ENCODE measurements around the gene CEP63. TPM values are rescaled to one million over a fixed set of nuclear protein-coding genes. Genes with fewer than 3 reads are reported as not detected.
"Not testable (repeated sequence)": the region's sequence is repeated elsewhere in the genome, so short reads cannot be mapped to it uniquely, and the experiment has no call there.

CEP63 gene
- total and polyA plus RNA-seq, 2 experiments from 2014 or later: 15.1 to 53.9 TPM

- not testable (repeated sequence) for H3K4me3 ChIP-seq; H3K79me2 ChIP-seq (replicated peaks; ENCODE audit: insufficient read depth); DNase-seq (ENCODE audit: low spot score); H3K27ac ChIP-seq (ENCODE audit: low read depth); H3F3A ChIP-seq (replicated peaks; ENCODE audit: low read depth); H2AFZ ChIP-seq; H3K9me3 Mint-ChIP-seq; H3K4me1 ChIP-seq (ENCODE audit: insufficient read depth); H3K4me3 Mint-ChIP-seq; ATAC-seq; H3K27ac Mint-ChIP-seq; H3K9me2 ChIP-seq (ENCODE audit: insufficient read depth); H3K27me3 ChIP-seq (ENCODE audit: insufficient read depth); H4K20me1 ChIP-seq (replicated peaks; ENCODE audit: insufficient read depth); H3K27me3 Mint-ChIP-seq (ENCODE audit: insufficient read depth, low read depth, poor library complexity); H3K36me3 ChIP-seq (ENCODE audit: insufficient read depth); H3K4me1 Mint-ChIP-seq; H3K4me2 ChIP-seq; H3K36me3 Mint-ChIP-seq (ENCODE audit: low read depth)
Measured at GRCh38 chr3:134594986-134595385, 109.1 kb downstream of the CEP63 start.

- Mint-ChIP-seq H3K4me3 (no peak overlapping the region), H3K27ac (no peak overlapping the region), H3K9me3 (no peaks in the 10 kb centered on the region), H3K36me3 (ENCODE audit: low read depth) (no peaks in the 10 kb centered on the region), H3K4me1 (peaks cover 6% of the 10 kb centered on the region; the same call in 2 of the 3 replicates), H3K27me3 (ENCODE audit: insufficient read depth, low read depth, poor library complexity) (peaks cover 8% of the 10 kb centered on the region)
- DNase-seq (ENCODE audit: low spot score) (no peak), ATAC-seq (no peak)
- no peaks in the 10 kb centered on the region for H3K79me2 ChIP-seq (replicated peaks; ENCODE audit: insufficient read depth)
- H4K20me1 ChIP-seq (replicated peaks; ENCODE audit: insufficient read depth): no peaks in the 10 kb centered on the region
- H3K4me1 ChIP-seq (ENCODE audit: insufficient read depth): 0 out of 2 replicates have a peak, but pooled peaks cover 2% of the 10 kb centered on the region
- H3K4me3 ChIP-seq: no peak overlapping the region
- no peak overlapping the region for H3K27ac ChIP-seq (ENCODE audit: low read depth)
- H3K27me3 ChIP-seq (ENCODE audit: insufficient read depth): no peaks in the 10 kb centered on the region
- no peak overlapping the region for H2AFZ ChIP-seq
- no peak overlapping the region for H3K4me2 ChIP-seq
- no peaks in the 10 kb centered on the region; the same call in 1 of the 2 replicates for H3K9me2 ChIP-seq (ENCODE audit: insufficient read depth)
- TF ChIP-seq, protein P1, sequence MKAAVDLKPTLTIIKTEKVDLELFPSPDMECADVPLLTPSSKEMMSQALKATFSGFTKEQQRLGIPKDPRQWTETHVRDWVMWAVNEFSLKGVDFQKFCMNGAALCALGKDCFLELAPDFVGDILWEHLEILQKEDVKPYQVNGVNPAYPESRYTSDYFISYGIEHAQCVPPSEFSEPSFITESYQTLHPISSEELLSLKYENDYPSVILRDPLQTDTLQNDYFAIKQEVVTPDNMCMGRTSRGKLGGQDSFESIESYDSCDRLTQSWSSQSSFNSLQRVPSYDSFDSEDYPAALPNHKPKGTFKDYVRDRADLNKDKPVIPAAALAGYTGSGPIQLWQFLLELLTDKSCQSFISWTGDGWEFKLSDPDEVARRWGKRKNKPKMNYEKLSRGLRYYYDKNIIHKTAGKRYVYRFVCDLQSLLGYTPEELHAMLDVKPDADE (IDR thresholded peaks at IDR 0.05): no peak
- TF ChIP-seq NANOG (IDR thresholded peaks at IDR 0.05; ENCODE audit: borderline replicate concordance): no peak
- no peak for TF ChIP-seq JUNB (IDR thresholded peaks at IDR 0.05; ENCODE audit: unreplicated experiment)
- TF ChIP-seq EZH2 (IDR thresholded peaks at IDR 0.05; ENCODE audit: low read depth, unreplicated experiment): no peak
- no peak for TF ChIP-seq STAT1 (IDR thresholded peaks at IDR 0.05; ENCODE audit: unreplicated experiment)
- TF ChIP-seq, protein P2, sequence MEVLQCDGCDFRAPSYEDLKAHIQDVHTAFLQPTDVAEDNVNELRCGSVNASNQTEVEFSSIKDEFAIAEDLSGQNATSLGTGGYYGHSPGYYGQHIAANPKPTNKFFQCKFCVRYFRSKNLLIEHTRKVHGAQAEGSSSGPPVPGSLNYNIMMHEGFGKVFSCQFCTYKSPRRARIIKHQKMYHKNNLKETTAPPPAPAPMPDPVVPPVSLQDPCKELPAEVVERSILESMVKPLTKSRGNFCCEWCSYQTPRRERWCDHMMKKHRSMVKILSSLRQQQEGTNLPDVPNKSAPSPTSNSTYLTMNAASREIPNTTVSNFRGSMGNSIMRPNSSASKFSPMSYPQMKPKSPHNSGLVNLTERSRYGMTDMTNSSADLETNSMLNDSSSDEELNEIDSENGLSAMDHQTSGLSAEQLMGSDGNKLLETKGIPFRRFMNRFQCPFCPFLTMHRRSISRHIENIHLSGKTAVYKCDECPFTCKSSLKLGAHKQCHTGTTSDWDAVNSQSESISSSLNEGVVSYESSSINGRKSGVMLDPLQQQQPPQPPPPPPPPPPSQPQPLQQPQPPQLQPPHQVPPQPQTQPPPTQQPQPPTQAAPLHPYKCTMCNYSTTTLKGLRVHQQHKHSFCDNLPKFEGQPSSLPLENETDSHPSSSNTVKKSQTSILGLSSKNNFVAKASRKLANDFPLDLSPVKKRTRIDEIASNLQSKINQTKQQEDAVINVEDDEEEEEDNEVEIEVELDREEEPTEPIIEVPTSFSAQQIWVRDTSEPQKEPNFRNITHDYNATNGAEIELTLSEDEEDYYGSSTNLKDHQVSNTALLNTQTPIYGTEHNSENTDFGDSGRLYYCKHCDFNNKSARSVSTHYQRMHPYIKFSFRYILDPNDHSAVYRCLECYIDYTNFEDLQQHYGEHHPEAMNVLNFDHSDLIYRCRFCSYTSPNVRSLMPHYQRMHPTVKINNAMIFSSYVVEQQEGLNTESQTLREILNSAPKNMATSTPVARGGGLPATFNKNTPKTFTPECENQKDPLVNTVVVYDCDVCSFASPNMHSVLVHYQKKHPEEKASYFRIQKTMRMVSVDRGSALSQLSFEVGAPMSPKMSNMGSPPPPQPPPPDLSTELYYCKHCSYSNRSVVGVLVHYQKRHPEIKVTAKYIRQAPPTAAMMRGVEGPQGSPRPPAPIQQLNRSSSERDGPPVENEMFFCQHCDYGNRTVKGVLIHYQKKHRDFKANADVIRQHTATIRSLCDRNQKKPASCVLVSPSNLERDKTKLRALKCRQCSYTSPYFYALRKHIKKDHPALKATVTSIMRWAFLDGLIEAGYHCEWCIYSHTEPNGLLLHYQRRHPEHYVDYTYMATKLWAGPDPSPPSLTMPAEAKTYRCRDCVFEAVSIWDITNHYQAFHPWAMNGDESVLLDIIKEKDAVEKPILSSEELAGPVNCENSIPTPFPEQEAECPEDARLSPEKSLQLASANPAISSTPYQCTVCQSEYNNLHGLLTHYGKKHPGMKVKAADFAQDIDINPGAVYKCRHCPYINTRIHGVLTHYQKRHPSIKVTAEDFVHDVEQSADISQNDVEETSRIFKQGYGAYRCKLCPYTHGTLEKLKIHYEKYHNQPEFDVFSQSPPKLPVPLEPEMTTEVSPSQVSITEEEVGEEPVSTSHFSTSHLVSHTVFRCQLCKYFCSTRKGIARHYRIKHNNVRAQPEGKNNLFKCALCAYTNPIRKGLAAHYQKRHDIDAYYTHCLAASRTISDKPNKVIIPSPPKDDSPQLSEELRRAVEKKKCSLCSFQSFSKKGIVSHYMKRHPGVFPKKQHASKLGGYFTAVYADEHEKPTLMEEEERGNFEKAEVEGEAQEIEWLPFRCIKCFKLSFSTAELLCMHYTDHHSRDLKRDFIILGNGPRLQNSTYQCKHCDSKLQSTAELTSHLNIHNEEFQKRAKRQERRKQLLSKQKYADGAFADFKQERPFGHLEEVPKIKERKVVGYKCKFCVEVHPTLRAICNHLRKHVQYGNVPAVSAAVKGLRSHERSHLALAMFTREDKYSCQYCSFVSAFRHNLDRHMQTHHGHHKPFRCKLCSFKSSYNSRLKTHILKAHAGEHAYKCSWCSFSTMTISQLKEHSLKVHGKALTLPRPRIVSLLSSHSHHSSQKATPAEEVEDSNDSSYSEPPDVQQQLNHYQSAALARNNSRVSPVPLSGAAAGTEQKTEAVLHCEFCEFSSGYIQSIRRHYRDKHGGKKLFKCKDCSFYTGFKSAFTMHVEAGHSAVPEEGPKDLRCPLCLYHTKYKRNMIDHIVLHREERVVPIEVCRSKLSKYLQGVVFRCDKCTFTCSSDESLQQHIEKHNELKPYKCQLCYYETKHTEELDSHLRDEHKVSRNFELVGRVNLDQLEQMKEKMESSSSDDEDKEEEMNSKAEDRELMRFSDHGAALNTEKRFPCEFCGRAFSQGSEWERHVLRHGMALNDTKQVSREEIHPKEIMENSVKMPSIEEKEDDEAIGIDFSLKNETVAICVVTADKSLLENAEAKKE (CRISPR knock-in tag; IDR thresholded peaks at IDR 0.05): no peak
- H3K36me3 ChIP-seq (ENCODE audit: insufficient read depth): no peaks in the 10 kb centered on the region
- no peaks in the 10 kb centered on the region for H3F3A ChIP-seq (replicated peaks; ENCODE audit: low read depth)
Measured at GRCh38 chr3:134597390-134597970, 111.6 kb downstream of the CEP63 start.
